ENCODE results near the gene MICAL2. TPM values are rescaled to one million over a fixed set of nuclear protein-coding genes. Genes with fewer than 3 reads are reported as not detected.

The MICAL2 gene
- total and polyA plus RNA-seq, 2 of the 8 experiments (the other 6 are each of a cell fraction or from before 2014, with no cell fraction given): 1.3 to 4.1 TPM

GRCh38 chr11:12069066-12069676 lies 41.2 kb upstream of the MICAL2 start (continued):
- TF ChIP-seq HDAC6 (IDR thresholded peaks at IDR 0.05; ENCODE audit: low read depth, low read length) (no peak), SP1 (IDR thresholded peaks at IDR 0.05; ENCODE audit: low read depth, low read length) (no peak), TBP (IDR thresholded peaks at IDR 0.05; ENCODE audit: low read depth, low read length) (no peak), RXRA (IDR thresholded peaks at IDR 0.05; ENCODE audit: insufficient read depth, low read depth, low read length) (no peak), NRF1 (IDR thresholded peaks at IDR 0.05; ENCODE audit: low read depth, low read length) (no peak)

Measured in H1 (cell line).